GM19328 (cell line): ENCODE data around the gene TARBP2.

Source experiments
- ATAC-seq: cut with Tn5 transposase; IDR thresholded peaks from one replicate; pipeline ENCODE4 v1.9.1; 2021; ENCODE audit warnings: mild to moderate bottlenecking, moderate library complexity; ENCODE audit not compliant: unreplicated experiment

TARBP2 gene

DNA sequence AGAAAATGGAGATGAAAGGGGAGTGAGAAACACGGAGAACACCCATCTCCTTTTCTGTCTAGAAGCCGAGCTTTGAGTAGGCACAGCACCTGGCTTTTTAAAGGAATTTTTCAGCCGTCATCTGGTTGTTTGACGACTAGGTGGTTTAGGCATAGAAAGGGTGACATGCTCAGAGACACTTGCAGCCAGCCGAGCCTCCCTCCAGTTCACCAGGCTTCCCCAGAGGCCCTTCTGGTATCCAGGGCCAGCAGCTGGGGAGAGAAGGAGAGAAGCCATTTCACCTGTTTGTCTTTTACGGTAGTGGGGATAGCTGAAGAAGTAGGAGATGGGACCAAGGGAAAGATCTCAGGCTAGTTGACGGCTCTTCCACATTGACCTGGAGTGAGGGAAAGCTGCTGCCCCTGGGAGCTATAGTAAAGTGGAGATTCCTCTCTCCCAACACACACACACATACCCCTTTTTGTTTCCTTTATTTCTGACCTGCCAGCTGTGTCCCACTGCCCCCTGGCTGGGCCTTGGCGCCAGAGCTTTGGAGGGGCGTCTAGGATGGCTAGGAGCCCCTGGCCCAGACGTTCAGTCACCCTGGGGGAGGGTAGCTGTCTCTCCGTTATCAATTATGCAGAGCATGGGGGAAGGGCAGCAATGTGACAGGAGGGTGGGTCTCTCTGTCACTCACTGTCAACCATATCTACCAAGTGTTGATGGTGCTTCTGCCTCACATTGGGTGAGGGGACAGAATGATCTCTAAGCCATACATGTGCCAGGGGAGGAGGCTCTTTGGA is 7.3 kb upstream of the TARBP2 start:
- no peak for ATAC-seq

DNA sequence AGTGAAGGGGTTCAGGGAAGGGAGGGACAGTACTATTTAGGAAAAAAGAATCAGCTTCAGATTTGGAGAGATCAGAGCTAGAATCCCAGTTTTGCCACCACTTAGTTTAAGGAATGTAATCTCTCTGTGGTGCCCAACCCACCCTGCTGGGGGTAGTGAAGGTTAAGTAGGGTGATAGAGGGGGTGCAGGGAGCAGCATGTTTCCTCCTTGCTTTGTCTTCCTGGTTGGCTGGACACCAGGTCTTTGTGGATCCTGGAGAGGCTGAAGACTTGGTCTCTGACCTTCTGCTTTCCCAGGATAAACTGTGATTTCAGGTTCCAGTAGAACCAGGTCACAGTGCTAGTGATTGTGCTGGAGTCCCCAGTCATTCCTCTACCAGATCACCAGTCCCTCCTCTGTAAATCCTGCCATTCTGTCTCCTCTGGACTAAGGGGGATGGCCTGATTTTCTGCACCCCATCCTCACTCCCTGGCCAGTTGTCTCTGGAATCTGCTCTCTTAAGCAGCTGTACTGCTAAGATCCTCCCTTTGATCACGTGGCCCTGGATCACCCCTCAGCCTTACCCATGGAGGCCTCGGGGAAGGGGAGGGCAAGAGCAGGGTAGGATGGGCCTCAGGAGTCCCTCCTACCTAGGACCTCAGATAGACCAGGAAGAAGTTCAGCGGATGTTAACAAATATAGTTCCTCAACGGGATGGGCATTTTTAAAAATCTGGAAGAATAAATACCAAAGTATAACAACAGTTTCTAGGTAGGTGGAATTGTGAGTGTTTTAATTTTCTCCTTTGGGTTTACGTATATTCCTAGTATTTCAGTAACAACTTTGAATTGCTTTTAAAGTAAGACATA is 5.0 kb upstream of the TARBP2 start:
- ATAC-seq: no peak

DNA sequence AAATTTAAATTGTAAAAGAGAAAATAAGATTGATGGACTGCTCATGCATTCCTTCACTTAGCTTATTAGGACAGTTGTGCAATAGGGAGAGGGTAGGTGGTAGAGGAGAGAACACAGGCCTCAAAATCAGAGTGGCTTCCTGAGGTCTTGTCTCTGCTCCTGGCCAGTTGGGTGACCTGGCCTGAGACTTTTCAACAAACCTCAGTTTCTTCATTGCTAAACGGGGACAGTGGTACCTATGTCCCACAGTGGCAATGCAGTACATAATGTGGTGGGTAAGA is 4.4 kb upstream of the TARBP2 start:
- ATAC-seq: no peak

- ATAC-seq: no peak
Measured at GRCh38 chr12:53497461-53497860, 3.6 kb upstream of the TARBP2 start.

GRCh38 chr12:53498235-53498630 is 2.9 kb upstream of the TARBP2 start:
- ATAC-seq: no peak

DNA sequence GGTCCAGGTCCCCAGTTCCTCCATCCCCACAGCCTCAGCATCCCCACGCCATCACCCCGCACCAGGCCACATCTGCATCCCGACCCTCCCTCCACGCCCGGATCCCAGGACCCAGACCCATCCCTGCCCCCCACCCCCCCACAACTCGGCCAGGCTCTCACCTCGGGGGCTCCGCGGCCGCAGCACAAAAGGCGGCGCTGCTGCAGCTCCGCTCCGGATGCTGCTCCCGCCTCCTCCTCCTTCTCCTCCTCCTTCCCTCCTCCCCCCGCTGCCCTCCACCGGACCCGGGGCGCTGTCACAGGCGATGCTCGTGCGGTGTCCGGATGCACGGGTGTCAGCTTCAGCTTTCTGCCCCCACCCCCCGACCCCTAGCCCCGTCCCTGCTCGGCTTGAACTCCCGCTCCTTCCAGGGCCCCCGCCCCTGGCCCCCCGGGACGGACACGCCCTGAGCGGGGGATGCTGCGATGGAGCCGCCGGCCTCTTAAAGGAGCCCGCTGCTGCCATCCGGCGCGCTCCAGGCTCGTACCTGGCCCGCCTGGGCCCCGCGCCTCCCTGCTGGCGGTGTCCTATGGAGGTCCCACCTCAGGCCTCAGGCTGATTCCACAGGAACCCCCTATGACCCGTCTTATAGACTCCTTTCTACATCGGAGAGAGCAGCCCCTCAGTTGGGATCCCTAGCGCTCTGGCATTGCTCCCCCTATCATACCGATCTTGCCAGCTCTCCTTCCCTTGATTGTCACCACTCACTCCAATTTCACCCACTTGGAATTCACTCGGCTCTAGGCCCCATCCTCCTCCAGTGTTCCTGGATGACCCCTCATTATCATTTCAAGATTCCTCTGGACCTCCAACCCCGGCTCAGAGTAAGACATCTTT is 1.6 kb upstream of the TARBP2 start, which contains the start of gene MAP3K12:
Gene MAP3K12, minus strand, starts transcription at position 193 of the 876 bp plus-strand sequence. CDS start 12,067 bp downstream, outside the sequence.
- ATAC-seq: no peak

DNA sequence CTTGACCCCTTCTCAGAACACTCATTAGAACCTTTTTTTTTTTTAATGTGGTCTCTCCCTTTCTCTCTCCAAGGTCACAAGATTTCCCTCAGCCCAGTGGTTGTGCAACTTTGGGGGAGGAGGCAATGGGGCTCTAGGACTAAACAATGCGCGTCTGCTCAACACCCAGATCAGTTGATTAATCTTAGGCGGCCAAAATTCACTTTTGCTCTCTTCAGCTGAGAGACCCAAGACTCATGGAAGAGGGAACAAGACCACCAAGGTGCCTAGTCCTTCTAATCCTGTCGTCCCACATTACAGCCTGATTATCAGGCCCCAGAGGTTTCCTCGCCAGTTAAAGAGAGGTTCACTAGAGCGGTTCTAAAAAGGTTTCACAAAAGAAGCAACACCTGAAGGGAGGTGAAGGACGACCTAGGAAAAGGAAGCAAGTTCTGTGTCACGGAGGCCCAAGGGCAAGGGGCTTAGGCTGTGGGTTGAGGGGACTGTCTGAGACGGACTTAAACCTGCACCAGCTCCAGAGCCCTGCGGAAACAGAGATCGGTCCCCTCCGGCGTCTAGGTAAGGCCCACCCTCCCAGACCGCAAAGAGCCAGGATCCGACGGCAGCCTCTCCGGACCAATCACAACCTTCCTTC is 824 bp upstream of the TARBP2 start:
- no peak for ATAC-seq

DNA sequence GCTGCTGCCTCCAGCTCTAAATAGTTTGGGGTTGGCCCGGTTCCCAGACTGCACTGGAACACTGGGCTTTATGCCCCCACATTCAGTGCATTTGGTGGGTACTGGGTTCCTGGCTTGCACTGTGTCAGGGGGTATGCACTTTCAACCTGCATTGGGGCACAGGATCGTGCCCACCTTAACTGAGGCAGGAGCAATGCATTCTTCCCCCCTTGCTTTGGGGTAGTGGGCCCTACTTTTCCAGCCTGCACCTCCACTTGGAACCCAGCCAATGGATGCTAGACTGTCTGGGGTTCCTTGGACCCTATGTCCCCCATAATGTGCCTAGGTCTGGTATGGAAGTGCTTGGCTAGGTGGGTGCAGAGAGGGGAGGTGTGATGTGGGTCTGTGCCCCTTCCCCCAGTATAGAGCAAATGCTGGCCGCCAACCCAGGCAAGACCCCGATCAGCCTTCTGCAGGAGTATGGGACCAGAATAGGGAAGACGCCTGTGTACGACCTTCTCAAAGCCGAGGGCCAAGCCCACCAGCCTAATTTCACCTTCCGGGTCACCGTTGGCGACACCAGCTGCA is 615 bp downstream of the TARBP2 start:
- ATAC-seq: no peak

DNA sequence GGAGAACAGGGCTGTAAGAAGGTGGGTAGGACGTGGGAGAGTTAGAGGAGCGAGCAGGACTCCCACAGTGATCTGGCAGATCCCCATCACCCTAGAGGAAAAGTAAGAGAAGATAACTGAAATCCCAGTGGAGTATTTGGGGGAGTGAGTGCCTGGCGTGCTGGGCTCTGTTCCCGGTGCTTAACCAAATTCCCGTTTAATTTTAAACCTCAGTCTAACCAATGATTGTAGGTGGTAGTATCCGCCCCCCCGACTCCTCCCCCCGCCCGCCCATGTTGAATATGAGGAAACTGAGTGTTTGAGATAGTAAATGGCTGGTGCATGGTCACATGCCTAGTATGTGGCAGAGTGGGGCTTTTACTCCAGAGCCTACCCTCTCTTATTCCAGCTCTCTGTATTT is 1.2 kb downstream of the TARBP2 start:
- no peak for ATAC-seq

GRCh38 chr12:53502983-53503728 is 2.1 kb downstream of the TARBP2 start:
- ATAC-seq: no peak

- ATAC-seq: no peak
Measured at GRCh38 chr12:53504004-53504920, 3.2 kb downstream of the TARBP2 start.

DNA sequence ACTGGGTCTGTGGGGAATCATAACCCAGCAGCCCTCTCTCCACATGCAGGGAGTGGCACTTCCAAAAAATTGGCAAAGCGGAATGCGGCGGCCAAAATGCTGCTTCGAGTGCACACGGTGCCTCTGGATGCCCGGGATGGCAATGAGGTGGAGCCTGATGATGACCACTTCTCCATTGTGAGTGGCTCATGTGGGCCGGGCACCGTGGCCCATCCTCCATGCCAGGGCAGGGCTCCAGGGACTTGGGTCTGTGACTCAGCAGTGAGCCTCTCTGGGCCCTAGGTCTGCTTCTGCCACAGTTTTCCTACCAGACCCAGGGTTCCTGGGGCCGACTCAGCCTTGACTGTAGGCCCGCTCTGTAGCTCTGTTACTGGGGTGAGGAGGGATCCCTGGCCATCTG is 4.0 kb downstream of the TARBP2 start:
- ATAC-seq: no peak

GRCh38 chr12:53505555-53506449 is 4.7 kb downstream of the TARBP2 start:
- ATAC-seq: no peak

DNA sequence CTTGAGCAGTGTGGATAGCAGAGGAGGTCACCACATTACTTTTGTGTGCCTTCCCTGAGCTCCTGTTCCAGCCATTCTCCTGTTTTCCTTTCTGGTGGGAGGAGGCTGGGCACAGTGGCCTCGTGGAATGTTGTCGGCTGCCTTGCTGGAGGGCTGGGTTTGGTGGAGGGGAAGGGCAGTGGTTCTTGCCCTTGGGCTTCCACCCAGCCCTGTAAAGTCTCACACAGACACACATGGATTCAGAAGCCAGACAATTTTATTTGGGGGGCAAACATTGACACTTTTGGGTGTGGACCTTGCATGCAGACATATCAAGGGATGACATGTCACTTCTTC is 5.3 kb downstream of the TARBP2 start:
- no peak for ATAC-seq

DNA sequence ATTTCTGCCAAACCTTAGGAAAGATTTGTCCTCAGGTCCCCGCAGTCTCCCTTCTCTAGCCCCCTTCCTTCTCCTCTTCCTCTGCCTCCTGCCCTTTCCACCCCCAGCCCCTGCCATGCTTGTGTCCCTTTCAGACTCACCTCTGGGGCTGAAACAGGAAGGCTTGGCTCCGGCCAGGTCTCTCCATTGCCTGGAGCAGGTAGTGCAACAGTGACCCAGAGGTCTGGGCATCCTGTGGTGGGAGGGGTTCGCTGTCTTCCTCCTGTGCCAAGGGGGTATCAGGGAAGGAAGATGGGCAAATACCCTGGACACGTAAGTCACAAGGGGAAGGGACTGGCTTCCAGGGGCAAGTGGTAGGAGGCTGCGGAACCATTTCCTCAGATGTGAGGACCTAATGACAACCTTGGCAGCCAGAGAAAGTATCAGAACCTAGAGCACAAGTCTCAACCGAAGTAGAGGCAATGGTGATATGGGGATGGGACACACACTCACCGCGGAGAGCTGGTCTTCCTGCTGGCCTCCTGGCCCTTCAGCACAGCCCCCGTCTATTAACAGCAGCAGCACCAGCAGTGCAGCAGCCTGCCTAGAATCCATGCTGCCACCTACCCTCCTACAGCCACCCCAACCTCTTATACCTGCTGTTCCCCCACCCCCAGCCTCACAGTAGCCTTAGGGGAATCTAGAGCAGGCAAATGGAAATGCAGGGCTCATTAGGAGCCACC is 6.0 kb downstream of the TARBP2 start, which contains the start of gene NPFF:
Gene NPFF, minus strand, starts transcription at position 604 of the 722 bp plus-strand sequence. Its CDS starts 10 bp downstream, at position 594.
- no peak for ATAC-seq

GRCh38 chr12:53507603-53507885 is 6.5 kb downstream of the TARBP2 start:
- ATAC-seq: no peak

- ATAC-seq: peak; percentile 85
Measured at GRCh38 chr12:53508534-53509170, 7.6 kb downstream of the TARBP2 start.
